HG02798 (cell line): ENCODE measurements around the gene SELPLG.
"Not testable (repeated sequence)": the region's sequence is repeated elsewhere in the genome, so short reads cannot be mapped to it uniquely, and the experiment has no call there.

Experiments
- ATAC-seq: cut with Tn5 transposase; IDR thresholded peaks from one replicate; pipeline ENCODE4 v1.9.1; 2021; ENCODE audit warnings: mild to moderate bottlenecking; ENCODE audit not compliant: unreplicated experiment, poor library complexity

SELPLG gene

DNA sequence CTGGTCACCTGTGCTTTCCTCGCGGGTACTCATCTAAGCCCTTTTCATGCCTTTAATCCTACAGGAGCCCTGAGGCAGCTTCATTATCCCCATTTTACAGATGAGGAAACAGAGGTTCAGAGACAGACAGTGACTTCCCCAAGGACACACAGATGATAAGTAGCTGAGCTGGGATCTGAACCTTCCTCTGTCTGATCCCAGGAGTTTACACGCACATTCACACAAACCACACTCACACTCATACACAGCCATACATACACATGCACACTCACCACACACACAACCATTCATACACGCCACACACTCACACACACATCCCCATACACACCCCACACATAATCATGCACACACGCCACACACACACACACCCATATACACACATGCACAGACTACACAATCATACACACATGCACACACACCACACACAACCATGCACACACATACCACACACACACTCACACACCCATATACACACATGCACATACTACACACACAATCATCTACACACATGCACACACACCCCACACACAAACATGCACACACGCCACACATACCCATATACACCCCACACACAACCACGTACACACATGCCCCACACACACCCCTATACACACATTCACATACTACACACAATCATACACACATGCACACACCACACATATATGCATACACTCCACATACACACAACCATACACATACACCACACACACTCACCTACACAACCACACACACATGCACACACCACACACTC is 38.6 kb downstream of the SELPLG start:
- ATAC-seq = no peak

DNA sequence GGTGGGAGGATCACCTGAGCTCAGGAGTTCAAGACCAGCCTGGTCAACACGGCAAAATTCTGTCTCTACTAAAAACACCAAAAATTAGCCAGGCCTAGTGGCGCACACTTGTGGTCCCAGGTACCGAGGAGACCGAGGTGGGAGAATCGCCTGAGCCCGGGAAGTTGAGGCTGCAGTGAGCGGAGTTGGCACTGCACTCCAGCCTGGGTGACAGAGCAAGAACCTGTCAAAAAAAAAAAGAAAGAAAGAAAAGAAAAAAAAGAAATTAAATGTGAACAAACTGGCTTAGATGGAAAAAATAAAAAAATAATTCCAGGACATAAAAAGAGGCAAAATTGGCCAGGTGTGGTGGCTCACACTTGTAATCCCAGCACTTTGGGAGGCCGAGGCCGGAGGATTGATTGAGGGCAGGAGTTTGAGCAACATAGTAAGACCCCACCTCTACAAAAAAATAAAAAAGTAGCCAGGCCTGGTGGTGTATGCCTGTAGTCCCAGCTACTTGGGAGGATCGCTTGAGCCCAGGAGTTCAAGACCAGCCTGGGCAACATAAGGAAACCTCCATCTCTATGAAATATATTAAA is 39.3 kb downstream of the SELPLG start:
- no peak for ATAC-seq

DNA sequence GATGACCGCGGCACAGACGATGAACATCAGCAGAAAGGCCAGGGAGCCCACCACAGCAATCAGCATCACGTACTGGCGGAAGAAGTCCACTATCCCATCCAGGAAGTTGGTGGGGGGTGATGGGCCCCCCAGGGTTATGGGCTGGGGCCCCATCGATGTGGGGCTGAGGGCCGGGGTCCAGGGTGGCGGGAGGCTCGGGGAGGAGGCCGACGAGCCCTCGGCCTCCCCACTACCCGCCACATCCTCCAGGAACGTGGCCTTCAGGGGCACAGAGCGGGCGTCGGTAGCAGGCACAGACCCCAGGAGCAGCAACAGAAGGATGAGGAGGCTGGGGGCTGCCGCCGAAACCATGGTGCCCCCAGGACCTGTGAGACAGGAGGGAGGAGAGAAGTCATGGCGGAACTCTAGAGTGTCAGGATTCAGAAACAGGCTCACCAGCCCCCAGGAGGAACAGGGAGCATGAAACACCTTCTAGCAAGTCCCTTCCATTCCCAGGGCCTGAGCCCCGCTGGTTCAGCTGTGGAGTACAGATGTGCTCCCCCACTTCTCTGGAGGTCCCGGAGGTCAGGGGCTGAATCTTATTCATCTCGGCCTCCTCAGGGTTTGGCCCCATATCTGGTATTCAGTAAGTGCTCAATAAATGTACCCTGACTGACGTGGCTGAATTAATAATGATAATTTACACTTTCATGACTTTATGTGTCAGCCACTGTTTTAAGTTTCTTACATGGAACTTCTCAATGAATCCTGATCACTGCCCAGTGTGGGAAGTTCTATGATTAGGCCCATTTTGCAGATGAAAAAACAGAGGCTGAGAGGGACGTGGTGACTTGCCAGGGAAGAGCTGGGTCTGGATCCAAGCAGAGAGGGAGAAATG is 41.4 kb downstream of the SELPLG start:
- ATAC-seq = no peak

DNA sequence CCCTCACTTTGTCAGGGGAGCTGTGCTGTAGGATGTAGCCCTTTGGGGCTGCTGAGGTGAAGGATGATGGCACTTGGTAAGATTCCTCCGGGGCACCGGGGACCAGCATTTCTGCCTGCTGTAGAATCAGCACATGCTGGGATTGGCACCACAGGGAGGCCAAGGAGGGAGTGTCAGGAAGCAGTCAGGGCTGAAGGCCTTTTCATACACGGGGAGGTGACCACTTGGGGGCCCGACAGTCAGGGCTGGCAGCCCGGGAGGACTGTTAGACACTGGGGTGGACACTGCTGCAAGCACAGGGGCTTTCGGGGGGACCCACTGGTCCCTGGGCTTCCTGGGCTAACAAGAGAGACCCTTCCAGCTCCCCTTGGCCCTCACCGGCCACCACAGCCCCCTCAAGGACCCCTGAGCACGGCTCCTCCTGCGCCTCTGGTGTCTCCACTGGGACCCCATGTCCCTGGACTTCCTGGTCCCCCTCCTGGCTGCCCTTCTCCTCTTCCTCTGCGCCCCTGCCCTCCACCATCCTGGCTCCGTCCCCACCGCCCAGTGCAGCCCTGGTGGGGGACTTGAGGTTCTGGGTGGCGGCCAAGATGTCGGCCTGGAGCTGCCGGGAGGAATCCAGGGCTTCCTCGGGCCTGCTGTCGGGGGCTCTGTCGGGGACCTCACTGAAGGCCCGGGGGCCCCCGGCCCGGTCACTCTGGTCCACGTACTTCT is 42.3 kb downstream of the SELPLG start:
- no peak for ATAC-seq

DNA sequence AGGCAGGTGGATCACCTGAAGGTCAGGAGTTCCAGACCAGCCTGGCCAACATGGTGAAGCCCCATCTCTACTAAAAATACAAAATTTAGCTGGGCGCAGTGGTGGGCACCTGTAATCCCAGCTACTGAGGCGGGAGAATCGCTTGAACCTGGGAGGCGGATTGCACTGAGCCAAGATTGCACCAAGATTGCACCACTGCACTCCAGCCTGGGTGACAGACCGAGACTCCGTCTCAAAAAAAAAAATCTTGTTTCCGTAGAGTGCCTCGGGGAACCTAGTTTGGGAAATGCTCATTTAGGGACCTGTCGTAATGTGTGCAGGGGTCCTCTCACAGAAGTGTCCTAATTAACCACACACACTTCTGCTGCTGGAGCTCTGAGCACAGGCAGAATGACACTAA is 43.2 kb downstream of the SELPLG start:
- not testable (repeated sequence) for ATAC-seq

DNA sequence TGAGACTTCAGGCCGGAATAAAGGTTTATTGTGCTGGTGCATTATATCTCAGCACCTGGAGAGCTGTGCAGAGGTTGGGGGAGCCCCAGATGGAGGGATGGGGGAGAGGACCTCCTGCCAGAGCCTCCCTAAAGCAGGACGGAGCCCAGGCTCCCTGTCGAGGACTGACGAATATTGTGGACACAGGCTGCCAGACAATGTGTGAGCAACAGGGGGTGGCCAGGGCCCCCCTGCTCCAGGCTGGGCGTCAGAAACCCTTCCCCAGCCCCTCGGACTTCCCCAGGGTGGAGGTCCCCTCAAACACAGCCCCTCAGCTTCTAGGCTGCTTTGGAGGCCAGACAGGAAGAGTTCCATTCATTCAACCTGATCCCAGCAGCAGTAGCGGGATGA is 43.9 kb downstream of the SELPLG start:
- no peak for ATAC-seq

DNA sequence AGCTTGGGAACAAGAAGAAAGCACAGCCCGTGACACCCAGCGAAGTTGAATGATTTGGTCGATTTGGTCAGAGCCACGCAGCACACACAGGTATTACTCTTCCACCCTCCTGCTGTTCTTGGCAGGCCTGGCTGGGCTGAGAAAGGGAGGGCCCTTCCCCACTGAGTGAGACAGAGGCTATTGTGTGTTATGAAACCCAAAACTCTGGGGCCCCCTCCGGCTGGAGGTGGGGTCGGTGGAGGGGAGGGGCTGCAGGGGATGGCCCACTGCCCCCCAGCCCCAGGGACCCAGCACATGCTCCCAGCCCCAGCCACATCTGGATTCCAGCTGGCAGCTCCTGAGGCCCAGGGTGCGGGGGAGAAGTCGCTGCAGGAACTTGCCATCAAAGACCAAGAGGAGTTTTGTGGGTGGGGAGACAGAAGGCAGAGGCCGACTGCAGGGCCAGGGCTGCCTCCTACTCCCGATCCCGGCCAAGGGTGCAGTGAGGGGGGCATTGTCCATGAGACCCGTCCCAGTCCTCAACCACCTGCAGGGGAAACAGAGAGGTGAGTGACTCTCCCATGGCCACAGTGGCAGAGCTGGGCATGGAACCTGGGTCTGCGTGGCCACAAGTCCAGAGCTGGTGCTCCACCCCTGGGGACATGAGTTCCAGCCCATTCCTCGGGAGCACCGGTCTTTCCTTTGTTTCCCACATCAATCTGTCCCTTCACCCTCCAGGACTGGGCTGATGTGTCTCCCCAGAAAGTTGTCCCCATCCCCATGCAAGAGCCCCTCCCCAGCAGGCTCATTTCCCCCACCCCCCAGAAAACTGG is 44.5 kb downstream of the SELPLG start:
- no peak for ATAC-seq

DNA sequence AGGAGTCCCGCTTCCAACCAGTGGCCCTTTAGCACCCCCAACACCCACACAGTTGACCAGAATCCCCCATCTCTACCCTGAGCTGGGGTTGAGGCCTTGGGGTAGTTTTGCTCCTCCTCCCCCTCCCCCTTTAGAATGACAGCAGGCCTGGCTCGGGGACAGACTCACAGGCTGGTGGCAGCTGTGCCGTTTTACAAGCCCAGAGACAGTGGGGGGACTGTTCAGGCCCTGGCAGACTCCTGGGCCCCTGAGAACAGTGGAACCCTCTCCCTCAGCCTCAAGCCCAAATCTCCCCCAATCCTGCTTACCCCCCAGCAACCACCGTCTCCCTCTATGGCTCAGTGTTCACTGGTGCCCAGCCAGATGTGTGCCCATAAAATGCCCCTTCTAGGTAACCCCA is 45.9 kb downstream of the SELPLG start:
- no peak for ATAC-seq

DNA sequence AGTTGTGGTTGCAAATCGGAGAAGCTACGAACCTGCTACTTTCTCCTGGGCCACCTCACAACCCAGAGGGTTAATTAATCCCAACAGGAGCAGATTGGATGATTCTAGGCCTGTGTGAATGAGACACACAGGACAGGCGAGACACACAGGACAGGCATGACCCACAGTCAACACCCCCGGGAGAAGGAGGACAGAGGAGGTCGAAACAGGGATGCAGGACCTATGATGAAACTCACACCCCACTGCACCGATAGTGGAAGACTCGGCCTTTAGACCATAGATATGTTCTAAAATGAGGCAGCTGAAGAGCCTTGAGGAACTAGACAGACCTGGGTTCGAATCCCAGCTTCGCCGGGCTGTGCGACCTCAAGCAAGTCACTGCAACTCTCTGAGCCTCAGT is 47.4 kb downstream of the SELPLG start:
- no peak for ATAC-seq

DNA sequence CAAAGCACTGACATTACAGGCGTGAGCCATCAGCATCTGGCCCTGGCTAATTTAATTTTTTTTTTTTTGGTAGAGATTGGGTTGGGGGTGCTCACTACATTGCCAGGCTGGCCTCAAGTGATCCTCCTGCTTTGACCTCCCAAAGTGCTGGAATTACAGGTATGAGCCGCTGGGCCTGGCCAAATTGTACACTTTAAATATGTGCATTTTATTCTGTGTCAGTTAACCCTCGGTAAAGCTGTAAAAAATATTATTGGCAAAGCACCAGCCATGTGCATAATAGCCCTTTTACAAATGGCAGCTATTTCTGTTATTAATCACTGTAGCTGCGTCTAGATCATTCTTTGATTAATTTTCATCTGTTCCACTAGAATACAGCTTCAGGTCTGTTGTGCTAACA is 47.8 kb downstream of the SELPLG start:
- ATAC-seq = no peak

DNA sequence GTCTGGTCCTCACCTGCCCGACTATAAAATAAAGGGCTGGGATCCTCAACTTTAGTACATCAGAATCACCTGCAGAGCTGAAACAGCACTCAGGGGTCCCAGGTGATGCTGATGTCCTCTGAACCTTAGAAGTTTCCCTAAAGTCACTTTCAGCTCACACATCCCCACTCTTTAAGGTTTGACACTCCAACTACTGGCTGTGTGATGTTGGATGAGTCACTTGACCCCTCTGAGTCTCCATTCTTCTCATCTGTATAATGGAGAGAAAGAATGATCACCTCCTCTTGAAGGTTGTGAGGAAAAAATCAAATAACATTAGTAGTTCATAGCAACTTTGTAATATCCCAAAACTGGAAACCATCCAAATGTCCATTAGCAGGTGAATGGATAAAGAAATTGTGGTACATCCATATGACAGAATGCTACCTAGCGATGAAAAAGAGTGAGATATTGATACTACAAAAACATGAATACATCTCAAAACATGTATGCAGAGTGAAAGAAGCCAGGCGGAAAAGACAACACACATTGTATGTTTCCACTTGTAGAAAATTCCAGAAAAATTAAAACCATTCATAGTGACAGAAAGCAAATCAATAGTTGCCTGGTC is 49.1 kb downstream of the SELPLG start:
- ATAC-seq = no peak

DNA sequence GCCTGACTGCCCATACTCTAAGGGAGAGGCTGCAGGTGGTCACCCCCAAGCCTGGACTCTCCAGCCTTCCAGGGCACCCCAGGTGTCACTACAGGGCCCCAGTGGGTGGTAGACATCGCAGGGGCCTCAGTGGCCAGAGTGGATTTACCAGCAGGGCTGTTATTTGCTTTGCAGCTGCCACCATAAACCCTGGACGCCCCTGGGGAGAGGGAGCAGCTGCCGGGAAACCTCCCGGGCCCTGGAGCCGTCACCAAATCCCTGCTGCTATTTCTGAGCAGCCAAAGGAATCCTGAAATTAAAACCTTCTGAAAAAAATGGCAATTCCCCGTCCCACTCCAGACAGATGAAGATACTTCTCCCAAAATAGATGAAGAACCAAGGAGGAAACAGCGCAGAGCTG is 49.7 kb downstream of the SELPLG start:
- no peak for ATAC-seq

DNA sequence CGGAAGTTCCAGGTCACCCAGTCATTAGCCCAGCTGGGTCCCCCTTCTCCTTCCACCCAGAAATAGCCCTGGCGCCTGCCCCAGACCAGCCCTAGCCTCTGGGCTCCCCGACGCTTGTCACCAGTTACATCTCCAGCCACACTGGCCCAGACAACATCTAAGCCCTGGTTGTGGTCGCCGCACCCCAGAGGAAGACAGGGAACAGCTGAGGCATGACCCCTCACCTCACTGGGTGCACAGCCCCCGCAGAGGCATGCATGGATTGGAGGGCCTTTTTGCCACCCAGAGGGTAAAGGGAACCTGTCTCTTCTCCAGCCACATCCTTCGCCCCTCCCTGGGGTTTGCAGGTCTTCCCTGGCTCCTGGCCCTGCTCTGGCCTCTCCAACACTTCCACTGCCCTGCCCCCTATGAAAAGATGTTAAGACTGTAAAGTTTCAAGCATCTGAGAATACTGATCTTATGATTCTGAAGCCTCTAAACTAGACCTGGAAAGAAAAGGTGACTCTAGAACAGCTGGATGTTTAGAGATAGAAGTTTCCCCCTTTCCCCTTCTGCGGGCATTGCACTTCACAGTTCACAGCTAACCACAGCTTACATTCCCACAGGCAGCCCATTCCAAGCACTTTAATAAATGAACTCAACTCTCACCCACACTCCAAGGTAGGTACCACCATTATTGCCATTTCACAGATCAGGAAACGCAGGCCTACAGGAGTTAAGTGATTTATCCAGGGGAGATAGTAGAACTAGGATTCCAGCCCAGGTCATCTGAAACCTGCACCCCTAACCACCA is 50.5 kb downstream of the SELPLG start:
- ATAC-seq = no peak

DNA sequence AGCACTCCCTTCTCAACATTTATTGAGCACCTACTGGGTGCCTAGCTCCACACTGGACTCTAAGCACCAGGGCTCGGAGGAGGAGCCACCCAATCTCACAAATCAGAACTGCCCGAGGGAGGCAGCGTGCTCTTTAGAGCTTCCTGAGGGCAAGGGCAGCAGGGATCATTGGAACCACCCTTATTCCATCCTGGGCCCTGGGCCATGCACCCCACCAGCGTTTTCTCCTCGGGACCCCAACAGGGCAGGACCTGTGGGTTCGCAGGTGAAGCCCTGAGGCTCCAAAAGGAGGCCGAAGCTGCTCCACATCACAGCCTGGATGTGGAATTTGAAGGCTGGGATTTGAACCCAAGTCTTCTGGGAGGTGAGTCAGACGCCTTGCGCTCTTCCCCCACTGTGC is 51.2 kb downstream of the SELPLG start:
- no peak for ATAC-seq

DNA sequence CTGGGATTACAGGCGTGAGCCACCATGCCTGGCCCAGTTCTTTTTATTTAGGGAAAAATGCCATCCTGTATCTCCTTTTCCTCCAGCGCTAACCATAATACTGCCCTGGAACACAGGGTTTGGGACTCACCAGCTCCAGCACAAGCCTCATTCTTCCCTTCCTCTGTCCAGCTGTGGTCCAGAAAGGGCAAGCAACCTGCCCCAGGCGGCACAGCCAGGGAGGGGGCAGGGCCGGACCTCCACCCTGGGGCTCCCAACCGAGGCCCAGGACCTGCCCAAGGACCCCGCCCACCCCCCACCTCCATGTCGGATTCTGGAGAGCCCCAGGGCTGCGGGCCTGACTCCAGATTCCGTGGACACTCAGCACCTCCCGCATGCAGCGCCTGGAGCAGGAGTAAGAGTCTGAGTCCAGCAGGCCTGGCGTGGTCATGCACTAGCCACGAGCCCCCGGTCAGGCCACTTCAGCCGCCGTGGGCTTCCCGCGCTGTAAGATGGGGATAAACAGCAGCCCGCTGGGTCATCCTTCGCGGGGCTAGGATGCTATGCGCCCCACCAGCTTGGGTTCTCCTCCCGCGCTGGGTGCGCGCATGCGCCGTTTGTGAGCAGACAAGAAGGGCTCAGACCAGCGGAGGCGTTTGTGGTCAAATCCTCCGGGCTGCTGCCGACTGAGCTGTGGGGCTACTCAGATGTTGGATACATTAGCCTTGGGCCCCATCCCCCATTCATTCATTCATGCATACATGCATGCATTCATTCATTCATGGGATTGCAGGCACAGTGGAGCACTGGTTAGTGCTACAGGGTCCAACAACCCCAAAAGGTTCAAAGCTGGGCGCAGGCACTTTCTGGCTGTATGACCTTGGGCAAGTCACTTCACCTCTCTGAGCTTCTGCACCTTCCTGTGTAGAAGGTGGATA is 52.1 kb downstream of the SELPLG start:
- no peak for ATAC-seq

DNA sequence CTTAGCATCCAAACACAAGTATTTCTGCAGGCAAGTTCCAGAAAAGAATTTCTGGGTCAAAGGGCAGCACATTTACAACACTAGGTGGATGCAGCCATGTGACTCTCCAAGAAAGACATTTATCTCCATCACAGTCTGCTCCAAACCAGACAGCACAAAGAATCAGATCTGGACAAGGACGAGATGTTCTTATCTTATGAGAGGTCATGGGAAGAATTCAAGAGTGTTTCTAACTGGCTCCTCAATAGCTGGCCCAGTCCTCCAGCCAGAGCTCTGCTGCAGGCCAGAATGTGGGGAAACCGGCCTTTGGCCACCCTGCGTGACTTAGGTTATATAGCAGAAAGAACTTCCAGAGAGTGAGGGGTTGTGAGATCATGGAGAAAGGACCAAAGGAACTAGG is 53.2 kb downstream of the SELPLG start:
- no peak for ATAC-seq

DNA sequence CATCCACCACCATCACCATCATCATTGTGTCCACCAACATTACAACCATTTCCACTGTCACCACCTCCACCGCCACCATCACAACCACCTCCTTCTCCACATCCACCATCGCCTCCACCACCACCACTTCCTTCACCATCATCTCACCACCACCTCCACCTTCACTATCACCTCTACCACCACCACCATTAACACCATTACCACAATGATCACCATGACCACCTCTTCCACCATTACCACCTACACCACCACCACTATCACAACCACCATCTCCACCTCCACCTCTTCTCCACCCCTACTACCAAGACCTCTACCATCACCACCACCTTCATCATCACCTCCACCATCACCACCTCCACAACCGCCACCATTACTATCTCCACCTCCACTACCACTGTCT is 54.9 kb downstream of the SELPLG start:
- no peak for ATAC-seq

DNA sequence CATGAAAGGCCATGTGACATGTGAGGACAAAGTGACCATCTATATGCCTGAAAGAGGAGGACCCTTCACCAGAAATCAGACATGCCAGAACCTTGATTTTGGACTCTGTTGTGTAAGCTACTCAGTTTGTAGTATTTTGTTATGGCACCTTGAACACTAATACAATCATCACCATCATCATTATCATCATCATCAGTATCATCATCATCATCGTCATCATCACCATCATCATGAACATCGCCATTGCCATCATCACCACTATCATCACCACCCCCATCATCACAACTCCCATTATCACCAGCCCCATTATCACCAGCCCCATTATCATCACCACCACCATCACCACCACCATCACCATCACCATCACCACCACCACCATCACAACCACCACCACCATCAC is 55.4 kb downstream of the SELPLG start:
- ATAC-seq = no peak
